NCI-H526 (cell line): Measurements from ENCODE around the gene SRP19.
"Not testable (repeated sequence)": the region's sequence is repeated elsewhere in the genome, so short reads cannot be mapped to it uniquely, and the experiment has no call there.

Experiments used
- DNase-seq, 2 experiments: peaks; one replicate each; lab custom pipeline; 2025; lab: John Stamatoyannopoulos, UW

Gene SRP19

GRCh38 chr5:112870966-112871365 lies 9.9 kb downstream of the SRP19 start:
- no peak for DNase-seq

- DNase-seq = no peak
These were observed 15.3 kb downstream of the SRP19 start for GRCh38 chr5:112876362-112876761.

GRCh38 chr5:112878101-112878500 lies 17.0 kb downstream of the SRP19 start:
- no peak for DNase-seq

DNA sequence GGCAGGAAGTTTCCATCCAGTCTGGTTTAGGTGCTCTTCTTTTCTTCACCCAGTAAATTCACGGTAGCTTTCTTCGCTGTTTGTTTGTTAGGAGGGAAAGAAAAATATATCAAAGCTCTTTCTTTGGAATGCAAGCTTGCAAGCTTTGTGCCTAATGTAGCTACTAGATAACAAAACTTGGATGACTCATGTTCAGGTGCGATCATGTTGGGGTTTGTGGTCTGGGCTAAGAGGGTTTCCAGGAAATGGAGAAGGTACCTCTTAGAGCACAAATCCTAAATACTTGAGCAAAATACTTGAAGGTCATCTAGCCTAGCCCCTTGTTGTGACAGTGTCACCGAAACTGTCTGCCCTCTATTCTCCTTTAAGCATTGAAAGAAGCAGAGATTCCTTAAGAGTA lies 17.7 kb downstream of the SRP19 start:
- no peak for DNase-seq

DNA sequence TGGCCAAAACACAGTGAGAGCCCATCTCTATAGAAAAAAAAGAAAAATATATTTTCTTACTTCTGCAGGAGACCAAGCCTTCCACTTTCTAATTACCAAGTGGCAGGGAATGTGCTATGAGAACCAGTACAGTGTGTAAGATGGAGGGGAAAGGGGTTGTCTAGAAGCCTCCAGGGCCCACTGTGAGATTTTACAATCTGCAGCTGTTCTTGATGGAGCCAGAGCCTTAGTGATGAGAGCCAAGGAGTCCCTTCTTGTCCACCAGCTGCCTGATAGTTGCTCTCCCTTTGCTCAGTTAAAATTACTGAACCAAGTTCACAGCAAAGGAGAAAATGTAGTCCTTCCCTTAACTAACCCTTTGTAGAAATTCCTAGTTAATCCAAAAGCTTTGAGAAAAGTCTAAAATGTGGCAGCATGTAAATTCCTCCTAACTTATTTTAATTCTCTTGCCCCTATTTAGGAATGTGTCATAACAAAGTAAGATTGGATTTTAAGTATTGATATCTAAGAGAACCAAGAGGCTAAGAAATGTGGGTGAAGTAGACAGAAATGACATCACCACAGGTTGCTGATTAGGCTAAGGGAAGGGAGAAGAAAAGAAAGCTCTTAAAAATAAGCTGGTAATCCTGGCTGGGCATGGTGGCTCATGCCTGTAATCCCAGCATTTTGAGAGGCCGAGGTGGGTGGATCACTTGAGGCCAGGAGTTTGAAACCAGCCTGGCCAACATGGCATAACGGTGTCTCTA lies 19.3 kb downstream of the SRP19 start:
- no peak for DNase-seq

DNA sequence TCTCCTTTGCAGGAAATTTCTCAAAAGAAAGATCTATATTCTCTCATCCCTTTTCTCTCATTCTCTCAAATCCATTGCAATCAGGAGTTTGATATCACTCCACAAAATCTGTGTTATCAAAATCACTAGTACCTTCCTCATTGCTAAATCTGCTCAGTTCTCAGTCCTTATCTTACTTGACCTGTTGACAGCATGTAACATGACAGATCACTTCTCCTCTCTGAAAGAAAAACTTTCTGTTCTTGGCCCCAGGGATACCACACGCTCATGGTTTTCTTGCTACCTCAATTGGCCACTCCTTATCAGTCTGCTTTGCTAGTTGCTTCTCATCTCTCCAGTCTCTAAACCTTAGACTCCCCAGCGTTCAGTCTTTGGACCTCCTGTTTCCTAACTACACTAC lies 22.1 kb downstream of the SRP19 start:
- DNase-seq = no peak

- DNase-seq = no peak
These were observed 23.9 kb downstream of the SRP19 start for GRCh38 chr5:112885001-112885400.

GRCh38 chr5:112886975-112887374 lies 25.9 kb downstream of the SRP19 start:
- DNase-seq = no peak

GRCh38 chr5:112892066-112892465 lies 31.0 kb downstream of the SRP19 start:
- DNase-seq = not testable (repeated sequence)

DNA sequence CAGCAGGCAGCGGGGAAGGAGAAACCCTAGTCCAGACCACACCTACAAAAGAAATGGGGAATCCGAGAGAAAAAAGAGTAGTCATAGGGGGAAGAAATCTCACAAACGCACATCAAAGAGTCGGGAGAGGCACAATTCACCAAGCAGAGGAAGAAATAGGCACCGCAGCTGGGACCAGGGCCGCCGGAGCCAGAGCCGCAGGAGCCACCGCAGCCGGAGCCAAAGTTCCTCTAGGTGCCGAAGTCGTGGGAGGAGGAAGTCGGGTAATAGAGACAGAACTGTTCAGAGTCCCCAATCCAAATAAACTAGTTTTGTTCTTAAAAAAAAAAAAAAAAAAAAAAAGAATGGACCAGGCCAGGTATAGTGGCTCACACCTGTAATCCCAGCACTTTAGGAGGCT lies 31.7 kb downstream of the SRP19 start:
- DNase-seq = no peak

DNA sequence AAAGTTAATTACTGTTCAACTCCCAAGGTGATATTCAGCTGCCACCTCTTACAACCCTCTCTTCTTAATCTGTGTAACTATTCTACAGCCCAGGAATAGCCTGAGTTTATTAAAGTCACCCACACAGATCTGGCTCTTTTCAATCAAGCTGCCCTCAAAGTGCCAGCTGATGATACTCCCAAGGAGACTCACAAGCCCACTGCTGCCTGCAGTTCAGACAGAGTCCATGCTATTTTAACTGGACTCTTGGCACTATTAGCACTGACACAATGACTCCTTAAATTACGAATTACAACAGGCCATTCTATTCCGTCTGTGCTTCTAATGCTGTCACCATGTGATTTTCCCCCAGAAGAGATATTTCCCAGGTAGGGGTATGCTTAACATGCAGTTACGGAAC lies 34.6 kb downstream of the SRP19 start:
- DNase-seq = no peak

- no peak for DNase-seq
These were observed 41.5 kb downstream of the SRP19 start for GRCh38 chr5:112902561-112902960.

- DNase-seq = not testable (repeated sequence)
These were observed 43.9 kb downstream of the SRP19 start for GRCh38 chr5:112904996-112905395.

DNA sequence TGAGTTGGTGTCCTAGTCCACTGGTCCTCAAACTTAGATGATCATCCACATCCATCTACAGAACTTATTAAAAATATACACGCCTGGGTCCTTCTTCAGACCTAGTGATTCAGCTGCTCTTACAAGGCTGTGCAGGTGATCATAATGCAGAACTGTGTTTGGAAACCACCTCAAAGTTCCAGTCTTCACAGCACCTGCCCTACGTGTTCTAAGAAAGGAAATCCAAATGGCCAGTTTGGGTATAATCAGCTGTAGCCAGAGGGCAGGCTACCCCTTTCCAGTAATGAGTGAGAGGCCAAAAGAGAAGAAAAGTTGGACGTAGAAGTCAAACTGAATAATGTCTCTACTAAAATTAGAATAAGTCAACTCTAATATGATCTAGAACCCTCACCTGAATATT lies 45.5 kb downstream of the SRP19 start:
- DNase-seq = no peak

DNA sequence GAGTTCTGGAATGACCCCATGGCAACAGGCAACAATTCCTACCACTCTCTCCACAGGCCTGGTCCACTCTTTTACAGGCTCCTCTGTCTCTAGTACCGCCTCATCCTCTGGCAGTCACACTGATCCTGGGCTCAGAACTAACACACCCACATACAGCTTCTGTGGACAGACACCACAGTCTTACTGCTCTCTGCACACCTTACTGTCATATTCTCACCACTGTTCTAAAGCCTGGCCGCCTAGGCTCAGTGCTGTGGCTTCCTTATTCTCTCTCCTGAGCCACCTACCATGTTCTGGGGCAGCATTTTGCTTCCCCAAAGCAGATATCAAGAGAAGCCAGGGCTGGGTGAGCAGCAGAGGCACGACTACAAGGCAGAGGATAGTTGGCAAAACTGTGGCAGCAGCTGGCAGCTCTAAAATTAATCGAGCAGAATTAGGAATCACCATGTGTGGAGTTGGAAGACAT lies 46.1 kb downstream of the SRP19 start:
- no peak for DNase-seq

DNA sequence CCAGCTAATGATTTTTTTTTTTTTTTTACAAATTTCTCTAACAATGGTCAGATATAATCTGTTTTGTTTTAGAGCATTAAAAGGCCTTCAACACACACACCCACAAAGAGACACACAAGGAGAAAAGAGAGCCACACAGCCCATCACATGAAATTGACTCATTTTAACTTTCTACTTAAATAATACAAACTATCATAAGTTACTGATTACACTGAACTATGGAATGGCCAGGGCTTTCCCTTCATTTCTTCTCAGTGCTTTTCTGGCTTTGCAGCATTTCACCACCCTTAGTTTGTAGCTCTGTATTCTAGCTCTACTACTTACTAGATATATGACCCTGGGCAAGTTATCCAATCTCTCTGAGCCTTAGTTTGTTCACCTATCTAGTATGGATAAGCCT lies 47.8 kb downstream of the SRP19 start:
- no peak for DNase-seq

- DNase-seq = no peak
These were observed 49.4 kb downstream of the SRP19 start for GRCh38 chr5:112910529-112910928.

DNA sequence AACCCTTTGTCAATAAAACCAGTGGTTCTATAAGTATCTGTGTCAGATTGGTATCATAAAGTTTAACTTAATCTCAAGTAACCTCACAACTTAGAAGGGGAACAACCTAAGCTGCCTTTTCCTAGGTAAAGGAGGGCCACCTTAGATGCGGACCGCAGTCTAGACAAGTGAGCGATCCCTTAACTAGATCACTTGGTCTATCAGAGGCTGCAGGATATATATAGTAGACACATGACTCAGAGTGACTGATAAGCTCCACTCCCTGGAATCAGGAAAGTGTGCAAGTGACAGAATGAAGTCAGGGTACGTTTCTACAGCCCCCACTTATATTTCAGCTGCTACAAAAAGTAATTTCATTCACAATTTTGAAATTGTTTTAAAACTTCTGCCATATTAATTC lies 53.5 kb downstream of the SRP19 start:
- no peak for DNase-seq

- no peak for DNase-seq
These were observed 54.7 kb downstream of the SRP19 start for GRCh38 chr5:112915831-112916230.

DNA sequence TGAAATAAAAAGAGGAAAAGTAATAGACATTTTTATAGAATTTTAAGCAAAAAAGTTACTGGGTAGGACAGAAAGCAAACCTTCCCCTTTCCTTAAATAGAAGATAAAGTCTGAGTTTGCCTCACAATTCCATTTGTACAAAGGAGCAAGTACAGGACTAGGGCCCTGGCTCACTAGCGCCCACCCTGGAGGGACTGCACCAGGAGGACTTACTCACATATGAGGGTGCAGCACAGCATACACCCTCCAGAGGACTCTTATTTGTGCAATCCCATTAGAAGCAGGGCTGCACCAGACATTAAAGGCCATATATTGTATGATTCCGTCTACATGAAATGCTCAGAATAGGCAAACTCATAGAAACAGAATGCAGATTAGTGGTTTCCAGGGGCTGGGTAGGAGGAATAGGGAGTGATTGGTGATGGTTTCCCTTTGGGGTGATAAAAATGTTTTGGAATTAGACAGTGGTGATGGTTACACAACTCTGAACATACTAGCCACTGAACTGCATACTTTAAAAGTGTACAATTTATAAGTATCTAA lies 56.4 kb downstream of the SRP19 start:
- DNase-seq = no peak

GRCh38 chr5:112918136-112918535 lies 57.0 kb downstream of the SRP19 start:
- DNase-seq = no peak

GRCh38 chr5:112918679-112919078 lies 57.6 kb downstream of the SRP19 start:
- no peak for DNase-seq
